ENCODE results near the gene TREX2.

DNA sequence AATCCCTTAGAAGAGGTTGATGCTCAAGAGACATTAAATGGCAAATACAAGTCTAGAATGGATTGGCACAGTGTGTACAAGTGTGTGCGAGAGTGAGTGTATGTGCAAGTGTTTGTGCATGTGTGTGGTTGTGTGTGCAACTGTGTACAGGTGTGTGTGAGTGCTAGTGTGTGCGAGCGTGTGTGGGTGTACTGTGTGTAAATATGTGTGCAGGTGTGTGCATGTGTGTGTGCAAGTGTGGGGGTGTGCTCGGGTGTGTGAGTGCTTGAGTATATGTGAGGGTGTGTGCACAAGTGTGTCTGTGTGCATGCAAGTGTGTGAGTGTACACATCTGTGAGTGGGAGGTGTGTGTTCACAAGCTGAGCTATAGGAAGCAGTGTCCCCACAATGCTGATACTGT lies 5.9 kb downstream of the TREX2 start:
- TF ChIP-seq, protein P1, sequence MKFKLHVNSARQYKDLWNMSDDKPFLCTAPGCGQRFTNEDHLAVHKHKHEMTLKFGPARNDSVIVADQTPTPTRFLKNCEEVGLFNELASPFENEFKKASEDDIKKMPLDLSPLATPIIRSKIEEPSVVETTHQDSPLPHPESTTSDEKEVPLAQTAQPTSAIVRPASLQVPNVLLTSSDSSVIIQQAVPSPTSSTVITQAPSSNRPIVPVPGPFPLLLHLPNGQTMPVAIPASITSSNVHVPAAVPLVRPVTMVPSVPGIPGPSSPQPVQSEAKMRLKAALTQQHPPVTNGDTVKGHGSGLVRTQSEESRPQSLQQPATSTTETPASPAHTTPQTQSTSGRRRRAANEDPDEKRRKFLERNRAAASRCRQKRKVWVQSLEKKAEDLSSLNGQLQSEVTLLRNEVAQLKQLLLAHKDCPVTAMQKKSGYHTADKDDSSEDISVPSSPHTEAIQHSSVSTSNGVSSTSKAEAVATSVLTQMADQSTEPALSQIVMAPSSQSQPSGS (IDR thresholded peaks at IDR 0.05; ENCODE audit: low read length), result no peak
- TF ChIP-seq, protein P2, sequence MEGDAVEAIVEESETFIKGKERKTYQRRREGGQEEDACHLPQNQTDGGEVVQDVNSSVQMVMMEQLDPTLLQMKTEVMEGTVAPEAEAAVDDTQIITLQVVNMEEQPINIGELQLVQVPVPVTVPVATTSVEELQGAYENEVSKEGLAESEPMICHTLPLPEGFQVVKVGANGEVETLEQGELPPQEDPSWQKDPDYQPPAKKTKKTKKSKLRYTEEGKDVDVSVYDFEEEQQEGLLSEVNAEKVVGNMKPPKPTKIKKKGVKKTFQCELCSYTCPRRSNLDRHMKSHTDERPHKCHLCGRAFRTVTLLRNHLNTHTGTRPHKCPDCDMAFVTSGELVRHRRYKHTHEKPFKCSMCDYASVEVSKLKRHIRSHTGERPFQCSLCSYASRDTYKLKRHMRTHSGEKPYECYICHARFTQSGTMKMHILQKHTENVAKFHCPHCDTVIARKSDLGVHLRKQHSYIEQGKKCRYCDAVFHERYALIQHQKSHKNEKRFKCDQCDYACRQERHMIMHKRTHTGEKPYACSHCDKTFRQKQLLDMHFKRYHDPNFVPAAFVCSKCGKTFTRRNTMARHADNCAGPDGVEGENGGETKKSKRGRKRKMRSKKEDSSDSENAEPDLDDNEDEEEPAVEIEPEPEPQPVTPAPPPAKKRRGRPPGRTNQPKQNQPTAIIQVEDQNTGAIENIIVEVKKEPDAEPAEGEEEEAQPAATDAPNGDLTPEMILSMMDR (IDR thresholded peaks at IDR 0.05 in 2 of 3, conservative IDR thresholded peaks at IDR 0.05 in 1 of 3; ENCODE audit: control insufficient read depth in 2 of 3, extremely low read depth in 1 of 3, insufficient read depth in 1 of 3, low read depth in 3 of 3, low read length in 3 of 3), result no peak
- TF ChIP-seq EZH2 (IDR thresholded peaks at IDR 0.05; ENCODE audit: borderline replicate concordance, control insufficient read depth, low read depth, low read length) (no peak), POLR2AphosphoS5 (IDR thresholded peaks at IDR 0.05; ENCODE audit: low read length) (no peak), BCL11A (IDR thresholded peaks at IDR 0.05; ENCODE audit: low read depth, low read length) (no peak), ZSCAN29 (IDR thresholded peaks at IDR 0.05) (no peak), SP1 (IDR thresholded peaks at IDR 0.05; ENCODE audit: low read depth, low read length) (no peak), NFIC (IDR thresholded peaks at IDR 0.05; ENCODE audit: low read depth, low read length) (no peak), FOXM1 (IDR thresholded peaks at IDR 0.05; ENCODE audit: low read depth, low read length) (no peak), STAT1 (conservative IDR thresholded peaks at IDR 0.05) (no peak), BRCA1 (IDR thresholded peaks at IDR 0.05; ENCODE audit: low read depth, low read length) (no peak), STAT3 (IDR thresholded peaks at IDR 0.05; ENCODE audit: low read depth, low read length) (no peak), CBX3 (IDR thresholded peaks at IDR 0.05; ENCODE audit: borderline replicate concordance, low read depth) (no peak), SMARCA5 (IDR thresholded peaks at IDR 0.05) (no peak)
